Liver (tissue), 9 donors: ENCODE results near the gene BEST4. TPM values are rescaled to one million over a fixed set of nuclear protein-coding genes. Genes with fewer than 3 reads are reported as not detected.
"Not testable (repeated sequence)": the region's sequence is repeated elsewhere in the genome, so short reads cannot be mapped to it uniquely, and the experiment has no call there.

ENCODE experiments used
- DNase-seq: peaks from one replicate; pipeline ENCODE4 v3.0.0-alpha.2; 2017; ENCODE audit warnings: low spot score
- H3K27ac ChIP-seq, 2 donors: one replicate each; pipeline ENCODE4 v1.7.0; 2013; ENCODE audit warnings: inconsistent platforms in 2 of 2, low read length in 2 of 2, control low read depth in 1 of 2, low read depth in 1 of 2, mild to moderate bottlenecking in 1 of 2
- H3K27me3 ChIP-seq, 4 donors: one replicate each; pipeline versions ENCODE4 v1.6.1 to v1.7.0; 2013; ENCODE audit warnings: low read length in 3 of 4, inconsistent platforms in 1 of 4, mild to moderate bottlenecking in 1 of 4, moderate library complexity in 1 of 4; ENCODE audit not compliant: control insufficient read depth in 4 of 4, insufficient read depth in 4 of 4
- H3K36me3 ChIP-seq, 4 donors: one replicate each; pipeline versions ENCODE4 v1.6.1 to v1.7.0; 2013; ENCODE audit warnings: low read length in 3 of 4, mild to moderate bottlenecking in 3 of 4, low read depth in 1 of 4, moderate library complexity in 1 of 4; ENCODE audit not compliant: control insufficient read depth in 4 of 4, insufficient read depth in 3 of 4
- H3K4me1 ChIP-seq, 4 donors: one replicate each; pipeline versions ENCODE4 v1.6.1 to v1.7.0; 2013; ENCODE audit warnings: low read length in 3 of 4, mild to moderate bottlenecking in 3 of 4, moderate library complexity in 1 of 4; ENCODE audit not compliant: control insufficient read depth in 4 of 4, insufficient read depth in 4 of 4
- H3K4me3 ChIP-seq, 3 donors: one replicate each; pipeline versions ENCODE4 v1.6.1 to v1.7.0; 2013; ENCODE audit warnings: low read length in 3 of 3, control low read depth in 1 of 3, low read depth in 1 of 3, mild to moderate bottlenecking in 1 of 3
- H3K9ac ChIP-seq, 2 donors: one replicate each; pipeline ENCODE4 v1.7.0; 2013; ENCODE audit warnings: low read length in 2 of 2, mild to moderate bottlenecking in 2 of 2, moderate library complexity in 2 of 2, control low read depth in 1 of 2, low read depth in 1 of 2
- H3K9me3 ChIP-seq, 4 donors: one replicate each; pipeline versions ENCODE4 v1.6.1 to v1.7.0; 2013; ENCODE audit warnings: low read length in 3 of 4; ENCODE audit not compliant: control insufficient read depth in 4 of 4
- FOXA1 ChIP-seq: IDR thresholded peaks from 2 replicates; pipeline ENCODE4 v1.6.1; 2016; ENCODE audit warnings: antibody characterized with exemption
- HNF4A ChIP-seq, 2 donors: conservative IDR thresholded peaks; 2 replicates each; pipeline ENCODE4 v1.6.1; 2016; ENCODE audit warnings: antibody characterized with exemption in 2 of 2, mild to moderate bottlenecking in 2 of 2
- JUND ChIP-seq, 2 donors: IDR thresholded peaks; 2 replicates each; pipeline ENCODE4 v1.6.1; 2016; ENCODE audit warnings: antibody characterized with exemption in 2 of 2
- NR2F2 ChIP-seq: IDR thresholded peaks from 2 replicates; pipeline ENCODE4 v1.6.1; 2016; ENCODE audit warnings: antibody characterized with exemption
- RXRA ChIP-seq, 2 donors: IDR thresholded peaks; 2 replicates each; pipeline ENCODE4 v1.6.1; 2017 to 2018; ENCODE audit warnings: antibody characterized with exemption in 2 of 2, mild to moderate bottlenecking in 1 of 2
- ZBTB33 ChIP-seq: IDR thresholded peaks from 2 replicates; pipeline ENCODE4 v1.6.1; 2016; ENCODE audit warnings: antibody characterized with exemption
- WGBS: extraction: QIAGEN DNeasy Blood & Tissue Kit; methylation state at CpG from one replicate; pipeline ENCODE4 v1.1.7; 2013; 5-methylcytosine and 5-hydroxymethylcytosine counted together
- polyA plus RNA-seq, 2 donors: library from polyadenylated mRNA; stranded (reverse) in 1 of 2; unstranded in 1 of 2; fragments of 200-250 nt in 1 of 2; fragments of >200 nt in 1 of 2; fragmentation: Nextera tagmentation in 1 of 2; extraction: Ambion mirVana in 1 of 2; gene quantifications; one replicate each; pipeline versions ENCODE4 v1.2.1 to v1.2.3, GENCODE V29; 2013 to 2015
- total RNA-seq, 2 donors: library from RNA; depleted of rRNA; stranded (reverse); fragments of >200 nt; gene quantifications; one replicate each; pipeline ENCODE4 v1.2.3, GENCODE V29; 2014
- TF ChIP-seq, protein P1 (sequence below): IDR thresholded peaks from 2 replicates; pipeline ENCODE4 v1.6.1; 2016; ENCODE audit warnings: antibody characterized with exemption, mild to moderate bottlenecking
- TF ChIP-seq, protein P2 (sequence below): fragments of 150-350 bp; IDR thresholded peaks from 2 replicates; pipeline ENCODE4 v1.5.1; 2017; ENCODE audit warnings: improper control_type of control experiment, low read depth, low read length; ENCODE audit not compliant: missing input control
- TF ChIP-seq, protein P3 (sequence below): IDR thresholded peaks from 2 replicates; pipeline ENCODE4 v1.6.1; 2016; ENCODE audit warnings: antibody characterized with exemption
- donor health status: healthy.
- donor health status: healthy.
- donor health status: healthy.
- donor health status: healthy.
- donor health status: healthy.

The BEST4 gene
- total and polyA plus RNA-seq, 4 donors = 0.05 TPM; not detected in 3

GRCh38 chr1:44798481-44799365 lies 10.8 kb upstream of the BEST4 start:
- H3K9ac ChIP-seq = no peak overlapping the region
- 87% methylated on average over 10 of the region's 10 CpGs for WGBS
- H3K4me1 ChIP-seq = peaks cover 2 to 12% (median 7%) of the 10 kb centered on the region in 4 donors
- no peak overlapping the region for H3K27ac ChIP-seq
- TF ChIP-seq FOXA1 (no peak), ZBTB33 (no peak), RXRA (IDR thresholded peaks at IDR 0.05) (no peak), JUND (IDR thresholded peaks at IDR 0.05) (no peak), NR2F2 (no peak), HNF4A (conservative IDR thresholded peaks at IDR 0.05) (no peak)
- TF ChIP-seq, protein P1, sequence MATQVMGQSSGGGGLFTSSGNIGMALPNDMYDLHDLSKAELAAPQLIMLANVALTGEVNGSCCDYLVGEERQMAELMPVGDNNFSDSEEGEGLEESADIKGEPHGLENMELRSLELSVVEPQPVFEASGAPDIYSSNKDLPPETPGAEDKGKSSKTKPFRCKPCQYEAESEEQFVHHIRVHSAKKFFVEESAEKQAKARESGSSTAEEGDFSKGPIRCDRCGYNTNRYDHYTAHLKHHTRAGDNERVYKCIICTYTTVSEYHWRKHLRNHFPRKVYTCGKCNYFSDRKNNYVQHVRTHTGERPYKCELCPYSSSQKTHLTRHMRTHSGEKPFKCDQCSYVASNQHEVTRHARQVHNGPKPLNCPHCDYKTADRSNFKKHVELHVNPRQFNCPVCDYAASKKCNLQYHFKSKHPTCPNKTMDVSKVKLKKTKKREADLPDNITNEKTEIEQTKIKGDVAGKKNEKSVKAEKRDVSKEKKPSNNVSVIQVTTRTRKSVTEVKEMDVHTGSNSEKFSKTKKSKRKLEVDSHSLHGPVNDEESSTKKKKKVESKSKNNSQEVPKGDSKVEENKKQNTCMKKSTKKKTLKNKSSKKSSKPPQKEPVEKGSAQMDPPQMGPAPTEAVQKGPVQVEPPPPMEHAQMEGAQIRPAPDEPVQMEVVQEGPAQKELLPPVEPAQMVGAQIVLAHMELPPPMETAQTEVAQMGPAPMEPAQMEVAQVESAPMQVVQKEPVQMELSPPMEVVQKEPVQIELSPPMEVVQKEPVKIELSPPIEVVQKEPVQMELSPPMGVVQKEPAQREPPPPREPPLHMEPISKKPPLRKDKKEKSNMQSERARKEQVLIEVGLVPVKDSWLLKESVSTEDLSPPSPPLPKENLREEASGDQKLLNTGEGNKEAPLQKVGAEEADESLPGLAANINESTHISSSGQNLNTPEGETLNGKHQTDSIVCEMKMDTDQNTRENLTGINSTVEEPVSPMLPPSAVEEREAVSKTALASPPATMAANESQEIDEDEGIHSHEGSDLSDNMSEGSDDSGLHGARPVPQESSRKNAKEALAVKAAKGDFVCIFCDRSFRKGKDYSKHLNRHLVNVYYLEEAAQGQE = no peak
- TF ChIP-seq, protein P2, sequence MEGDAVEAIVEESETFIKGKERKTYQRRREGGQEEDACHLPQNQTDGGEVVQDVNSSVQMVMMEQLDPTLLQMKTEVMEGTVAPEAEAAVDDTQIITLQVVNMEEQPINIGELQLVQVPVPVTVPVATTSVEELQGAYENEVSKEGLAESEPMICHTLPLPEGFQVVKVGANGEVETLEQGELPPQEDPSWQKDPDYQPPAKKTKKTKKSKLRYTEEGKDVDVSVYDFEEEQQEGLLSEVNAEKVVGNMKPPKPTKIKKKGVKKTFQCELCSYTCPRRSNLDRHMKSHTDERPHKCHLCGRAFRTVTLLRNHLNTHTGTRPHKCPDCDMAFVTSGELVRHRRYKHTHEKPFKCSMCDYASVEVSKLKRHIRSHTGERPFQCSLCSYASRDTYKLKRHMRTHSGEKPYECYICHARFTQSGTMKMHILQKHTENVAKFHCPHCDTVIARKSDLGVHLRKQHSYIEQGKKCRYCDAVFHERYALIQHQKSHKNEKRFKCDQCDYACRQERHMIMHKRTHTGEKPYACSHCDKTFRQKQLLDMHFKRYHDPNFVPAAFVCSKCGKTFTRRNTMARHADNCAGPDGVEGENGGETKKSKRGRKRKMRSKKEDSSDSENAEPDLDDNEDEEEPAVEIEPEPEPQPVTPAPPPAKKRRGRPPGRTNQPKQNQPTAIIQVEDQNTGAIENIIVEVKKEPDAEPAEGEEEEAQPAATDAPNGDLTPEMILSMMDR = no peak
- TF ChIP-seq, protein P3, sequence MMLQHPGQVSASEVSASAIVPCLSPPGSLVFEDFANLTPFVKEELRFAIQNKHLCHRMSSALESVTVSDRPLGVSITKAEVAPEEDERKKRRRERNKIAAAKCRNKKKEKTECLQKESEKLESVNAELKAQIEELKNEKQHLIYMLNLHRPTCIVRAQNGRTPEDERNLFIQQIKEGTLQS = no peak
- H3K4me3 ChIP-seq = no peak overlapping the region
- H3K36me3 ChIP-seq = peaks cover 0 to 5% (median 3%) of the 10 kb centered on the region in 4 donors
- no peaks in the 10 kb centered on the region for H3K9me3 ChIP-seq
- no peak for DNase-seq
- no peaks in the 10 kb centered on the region for H3K27me3 ChIP-seq

GRCh38 chr1:44797886-44798285 lies 9.9 kb upstream of the BEST4 start:
- H3K4me3 ChIP-seq, H3K36me3 ChIP-seq, H3K27me3 ChIP-seq, H3K9ac ChIP-seq, H3K27ac ChIP-seq, DNase-seq, H3K9me3 ChIP-seq: not testable (repeated sequence)
- peaks cover 2 to 12% (median 7%) of the 10 kb centered on the region in 4 donors for H3K4me1 ChIP-seq
- 78% methylated on average over 8 of the region's 8 CpGs for WGBS
